ENCODE results near the gene TOM1.
"Not testable (repeated sequence)": the region's sequence is repeated elsewhere in the genome, so short reads cannot be mapped to it uniquely, and the experiment has no call there.

Gene TOM1

DNA sequence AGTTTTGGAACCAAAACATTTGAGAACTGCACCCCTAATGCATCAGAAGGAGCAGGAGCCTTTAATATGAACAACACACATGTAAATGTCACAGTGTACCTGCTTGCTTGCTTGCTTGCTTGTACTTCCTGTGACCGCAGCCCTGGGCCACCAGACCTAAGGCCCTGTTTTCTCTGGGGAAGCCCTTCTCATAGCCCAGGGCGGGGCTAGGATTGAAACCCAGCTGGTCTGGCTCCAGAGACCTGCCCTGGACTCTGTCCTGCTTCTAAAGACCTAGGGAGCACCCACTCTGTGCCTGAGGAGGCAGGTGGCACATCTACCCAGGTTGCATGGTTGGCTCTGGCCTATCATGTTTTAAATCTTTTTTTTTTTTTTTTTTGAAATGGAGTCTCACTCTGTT is 92.7 kb downstream of the TOM1 start:
- Histone ChIP-seq H3K27me3 (ENCODE audit: insufficient read depth, low read depth) (no peaks in the 10 kb centered on the region), H3K79me2 (ENCODE audit: insufficient read depth, low read depth) (no peaks in the 10 kb centered on the region), H4K20me1 (ENCODE audit: insufficient read depth) (no peaks in the 10 kb centered on the region), H3K27ac (no peak overlapping the region), H3K4me3 (IDR thresholded peaks at IDR 0.05; ENCODE audit: insufficient read depth, low read depth, low read length) (no peak overlapping the region), H3K36me3 (ENCODE audit: insufficient read depth) (no peaks in the 10 kb centered on the region), H3K4me2 (no peak overlapping the region), H2AFZ (ENCODE audit: low read depth) (no peak overlapping the region), H3K9ac (no peak overlapping the region), H3K4me1 (ENCODE audit: low read depth, poor library complexity, severe bottlenecking) (no peaks in the 10 kb centered on the region)
- TF ChIP-seq, protein P1, sequence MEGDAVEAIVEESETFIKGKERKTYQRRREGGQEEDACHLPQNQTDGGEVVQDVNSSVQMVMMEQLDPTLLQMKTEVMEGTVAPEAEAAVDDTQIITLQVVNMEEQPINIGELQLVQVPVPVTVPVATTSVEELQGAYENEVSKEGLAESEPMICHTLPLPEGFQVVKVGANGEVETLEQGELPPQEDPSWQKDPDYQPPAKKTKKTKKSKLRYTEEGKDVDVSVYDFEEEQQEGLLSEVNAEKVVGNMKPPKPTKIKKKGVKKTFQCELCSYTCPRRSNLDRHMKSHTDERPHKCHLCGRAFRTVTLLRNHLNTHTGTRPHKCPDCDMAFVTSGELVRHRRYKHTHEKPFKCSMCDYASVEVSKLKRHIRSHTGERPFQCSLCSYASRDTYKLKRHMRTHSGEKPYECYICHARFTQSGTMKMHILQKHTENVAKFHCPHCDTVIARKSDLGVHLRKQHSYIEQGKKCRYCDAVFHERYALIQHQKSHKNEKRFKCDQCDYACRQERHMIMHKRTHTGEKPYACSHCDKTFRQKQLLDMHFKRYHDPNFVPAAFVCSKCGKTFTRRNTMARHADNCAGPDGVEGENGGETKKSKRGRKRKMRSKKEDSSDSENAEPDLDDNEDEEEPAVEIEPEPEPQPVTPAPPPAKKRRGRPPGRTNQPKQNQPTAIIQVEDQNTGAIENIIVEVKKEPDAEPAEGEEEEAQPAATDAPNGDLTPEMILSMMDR (conservative IDR thresholded peaks at IDR 0.05; ENCODE audit: low read depth, low read length), result no peak

GRCh38 chr22:35393116-35394010 is 93.7 kb downstream of the TOM1 start:
- Histone ChIP-seq H3K4me3 (IDR thresholded peaks at IDR 0.05; ENCODE audit: insufficient read depth, low read depth, low read length) (no peak overlapping the region), H2AFZ (ENCODE audit: low read depth) (no peak overlapping the region), H3K9ac (no peak overlapping the region), H3K4me2 (no peak overlapping the region), H3K4me1 (ENCODE audit: low read depth, poor library complexity, severe bottlenecking) (no peaks in the 10 kb centered on the region), H3K36me3 (ENCODE audit: insufficient read depth) (no peaks in the 10 kb centered on the region), H3K27ac (no peak overlapping the region), H3K27me3 (ENCODE audit: insufficient read depth, low read depth) (no peaks in the 10 kb centered on the region), H4K20me1 (ENCODE audit: insufficient read depth) (no peaks in the 10 kb centered on the region), H3K79me2 (ENCODE audit: insufficient read depth, low read depth) (no peaks in the 10 kb centered on the region)
- TF ChIP-seq, protein P1 (conservative IDR thresholded peaks at IDR 0.05; ENCODE audit: low read depth, low read length), result no peak

GRCh38 chr22:35394011-35394312 is 94.3 kb downstream of the TOM1 start:
- no peaks in the 10 kb centered on the region for H3K27me3 ChIP-seq (ENCODE audit: insufficient read depth, low read depth)
- H3K79me2 ChIP-seq (ENCODE audit: insufficient read depth, low read depth), result no peaks in the 10 kb centered on the region
- TF ChIP-seq, protein P1 (conservative IDR thresholded peaks at IDR 0.05; ENCODE audit: low read depth, low read length), result no peak
- H3K9ac ChIP-seq, result no peak overlapping the region
- H3K4me1 ChIP-seq (ENCODE audit: low read depth, poor library complexity, severe bottlenecking), result no peaks in the 10 kb centered on the region
- no peak overlapping the region for H2AFZ ChIP-seq (ENCODE audit: low read depth)
- no peaks in the 10 kb centered on the region for H4K20me1 ChIP-seq (ENCODE audit: insufficient read depth)
- H3K4me2 ChIP-seq, result no peak overlapping the region
- H3K36me3 ChIP-seq (ENCODE audit: insufficient read depth), result no peaks in the 10 kb centered on the region
- H3K27ac ChIP-seq, result no peak overlapping the region
- H3K4me3 ChIP-seq (IDR thresholded peaks at IDR 0.05; ENCODE audit: insufficient read depth, low read depth, low read length), result no peak overlapping the region

- no peak overlapping the region for H3K4me2 ChIP-seq
- TF ChIP-seq, protein P1 (conservative IDR thresholded peaks at IDR 0.05; ENCODE audit: low read depth, low read length), result no peak
- H3K79me2 ChIP-seq (ENCODE audit: insufficient read depth, low read depth), result no peaks in the 10 kb centered on the region; the same call in 1 of the 2 replicates
- H3K9ac ChIP-seq, result no peak overlapping the region
- no peak overlapping the region for H2AFZ ChIP-seq (ENCODE audit: low read depth)
- H3K4me3 ChIP-seq (IDR thresholded peaks at IDR 0.05; ENCODE audit: insufficient read depth, low read depth, low read length), result no peak overlapping the region
- no peaks in the 10 kb centered on the region for H3K36me3 ChIP-seq (ENCODE audit: insufficient read depth)
- peaks cover 5% of the 10 kb centered on the region for H3K4me1 ChIP-seq (ENCODE audit: low read depth, poor library complexity, severe bottlenecking)
- no peaks in the 10 kb centered on the region for H4K20me1 ChIP-seq (ENCODE audit: insufficient read depth)
- no peaks in the 10 kb centered on the region for H3K27me3 ChIP-seq (ENCODE audit: insufficient read depth, low read depth)
- H3K27ac ChIP-seq, result no peak overlapping the region
Measured at GRCh38 chr22:35394810-35395563, 95.3 kb downstream of the TOM1 start.

- H4K20me1 ChIP-seq (ENCODE audit: insufficient read depth); H3K9ac ChIP-seq; H3K27ac ChIP-seq; H3K27me3 ChIP-seq (ENCODE audit: insufficient read depth, low read depth); H3K4me3 ChIP-seq (IDR thresholded peaks at IDR 0.05; ENCODE audit: insufficient read depth, low read depth, low read length); H3K4me2 ChIP-seq; H2AFZ ChIP-seq (ENCODE audit: low read depth); H3K36me3 ChIP-seq (ENCODE audit: insufficient read depth): not testable (repeated sequence)
- Histone ChIP-seq H3K4me1 (ENCODE audit: low read depth, poor library complexity, severe bottlenecking) (peaks cover 14% of the 10 kb centered on the region), H3K79me2 (ENCODE audit: insufficient read depth, low read depth) (peaks cover 16% of the 10 kb centered on the region; the same call in 1 of the 2 replicates)
Measured at GRCh38 chr22:35396622-35397021, 96.9 kb downstream of the TOM1 start.
